HFF-Myc (cell line): ENCODE data around the gene PRSS8.
"Not testable (repeated sequence)": the region's sequence is repeated elsewhere in the genome, so short reads cannot be mapped to it uniquely, and the experiment has no call there.

Experiments
- DNase-seq: peaks from one replicate; pipeline ENCODE4 v3.0.0-alpha.2; 2011; ENCODE audit warnings: low read depth; ENCODE audit errors: extremely low read depth
- H3K4me3 ChIP-seq: replicated peaks from 2 replicates; pipeline ENCODE4 v1.5.1; 2011; ENCODE audit warnings: low read depth, mild to moderate bottlenecking, control low read depth, low read length
- TF ChIP-seq, protein P1 (sequence below): IDR thresholded peaks from 2 replicates; pipeline ENCODE4 v1.5.1; 2012; ENCODE audit warnings: mild to moderate bottlenecking, low read depth, low read length, control low read depth; ENCODE audit errors: missing control alignments

The PRSS8 gene

DNA sequence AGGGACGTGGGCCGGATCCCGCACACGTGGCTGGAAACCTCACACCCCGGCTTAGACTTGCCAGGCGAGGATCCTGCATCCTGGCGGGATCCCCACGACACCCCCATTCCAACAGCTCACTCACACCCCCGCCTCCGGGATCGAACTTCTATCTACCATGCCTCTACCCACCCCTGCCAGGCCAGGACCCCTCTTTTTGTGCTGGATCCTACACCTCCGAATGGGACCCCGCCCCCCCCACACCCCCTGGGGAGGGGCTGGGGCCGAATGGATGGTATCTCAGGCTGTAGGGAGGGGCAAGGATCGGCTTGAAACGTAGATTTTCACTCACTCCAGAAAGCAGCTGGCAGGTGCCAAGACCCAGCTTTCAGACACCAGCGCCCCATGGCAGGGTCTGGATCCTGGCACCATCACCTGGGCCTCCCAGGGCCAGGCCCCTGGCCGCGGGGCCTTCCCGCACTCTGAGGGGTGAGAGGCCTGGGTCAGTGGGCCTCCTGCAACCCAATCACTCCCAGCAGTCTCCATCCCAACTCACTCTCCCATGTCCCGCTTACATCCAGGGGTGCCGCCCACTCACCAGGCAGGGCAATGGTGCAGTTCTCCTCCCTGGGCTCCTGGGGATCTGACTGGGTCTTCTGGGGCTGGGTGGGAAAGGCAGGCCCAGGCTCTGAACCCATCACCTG lies 7.6 kb upstream of the PRSS8 start:
- TF ChIP-seq, protein P1, sequence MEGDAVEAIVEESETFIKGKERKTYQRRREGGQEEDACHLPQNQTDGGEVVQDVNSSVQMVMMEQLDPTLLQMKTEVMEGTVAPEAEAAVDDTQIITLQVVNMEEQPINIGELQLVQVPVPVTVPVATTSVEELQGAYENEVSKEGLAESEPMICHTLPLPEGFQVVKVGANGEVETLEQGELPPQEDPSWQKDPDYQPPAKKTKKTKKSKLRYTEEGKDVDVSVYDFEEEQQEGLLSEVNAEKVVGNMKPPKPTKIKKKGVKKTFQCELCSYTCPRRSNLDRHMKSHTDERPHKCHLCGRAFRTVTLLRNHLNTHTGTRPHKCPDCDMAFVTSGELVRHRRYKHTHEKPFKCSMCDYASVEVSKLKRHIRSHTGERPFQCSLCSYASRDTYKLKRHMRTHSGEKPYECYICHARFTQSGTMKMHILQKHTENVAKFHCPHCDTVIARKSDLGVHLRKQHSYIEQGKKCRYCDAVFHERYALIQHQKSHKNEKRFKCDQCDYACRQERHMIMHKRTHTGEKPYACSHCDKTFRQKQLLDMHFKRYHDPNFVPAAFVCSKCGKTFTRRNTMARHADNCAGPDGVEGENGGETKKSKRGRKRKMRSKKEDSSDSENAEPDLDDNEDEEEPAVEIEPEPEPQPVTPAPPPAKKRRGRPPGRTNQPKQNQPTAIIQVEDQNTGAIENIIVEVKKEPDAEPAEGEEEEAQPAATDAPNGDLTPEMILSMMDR: no peak
- DNase-seq: no peak
- peak overlapping the region; percentile 30 for H3K4me3 ChIP-seq

DNA sequence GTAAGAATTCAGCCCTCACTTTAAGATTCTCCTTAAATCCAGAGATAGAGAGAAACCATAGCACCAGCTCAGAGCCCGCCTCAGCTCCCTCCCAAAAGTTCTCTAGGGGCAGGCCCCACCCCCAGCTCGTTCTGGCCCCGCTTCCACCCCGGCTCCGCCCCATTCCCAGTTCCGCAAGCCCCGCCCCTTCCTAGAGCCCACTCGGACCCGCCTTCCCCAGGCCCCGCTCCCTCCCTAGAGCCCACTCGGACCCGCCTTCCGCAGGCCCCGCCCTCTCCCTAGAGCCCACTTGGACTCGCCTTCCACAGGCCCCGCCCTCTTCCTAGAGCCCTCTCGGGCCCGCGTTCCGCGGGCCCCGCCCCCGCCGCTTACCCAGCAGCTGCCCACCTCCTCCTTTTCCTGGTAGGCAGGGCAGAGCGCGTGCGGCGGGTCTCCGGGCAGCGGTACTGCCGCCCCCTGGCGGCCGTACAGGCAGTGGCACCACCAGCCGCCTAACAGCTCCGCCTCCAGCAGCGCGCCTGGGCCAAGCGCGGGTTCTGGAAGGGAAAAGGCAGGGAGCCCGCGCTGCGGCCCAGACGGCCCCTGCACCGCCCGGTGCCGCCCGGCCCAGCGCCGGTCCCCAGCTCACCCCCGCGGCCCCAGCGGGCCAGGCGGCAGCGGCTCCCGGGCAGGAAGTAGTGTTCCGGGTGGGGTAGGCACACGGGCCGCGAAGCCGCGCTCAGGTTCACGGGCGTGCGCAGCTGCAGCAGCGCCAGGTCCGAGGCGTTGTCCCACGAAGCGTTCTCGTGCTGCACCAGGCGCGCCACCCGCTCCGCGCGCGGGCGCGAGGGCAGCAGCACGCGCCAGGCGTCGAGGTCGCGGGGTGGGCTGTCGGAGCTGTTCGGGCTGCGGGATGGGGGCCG lies 6.8 kb upstream of the PRSS8 start:
- H3K4me3 ChIP-seq: peak overlapping the region; percentile 31
- peak; percentile 90 for DNase-seq
- TF ChIP-seq, protein P1: peak; percentile 89

DNA sequence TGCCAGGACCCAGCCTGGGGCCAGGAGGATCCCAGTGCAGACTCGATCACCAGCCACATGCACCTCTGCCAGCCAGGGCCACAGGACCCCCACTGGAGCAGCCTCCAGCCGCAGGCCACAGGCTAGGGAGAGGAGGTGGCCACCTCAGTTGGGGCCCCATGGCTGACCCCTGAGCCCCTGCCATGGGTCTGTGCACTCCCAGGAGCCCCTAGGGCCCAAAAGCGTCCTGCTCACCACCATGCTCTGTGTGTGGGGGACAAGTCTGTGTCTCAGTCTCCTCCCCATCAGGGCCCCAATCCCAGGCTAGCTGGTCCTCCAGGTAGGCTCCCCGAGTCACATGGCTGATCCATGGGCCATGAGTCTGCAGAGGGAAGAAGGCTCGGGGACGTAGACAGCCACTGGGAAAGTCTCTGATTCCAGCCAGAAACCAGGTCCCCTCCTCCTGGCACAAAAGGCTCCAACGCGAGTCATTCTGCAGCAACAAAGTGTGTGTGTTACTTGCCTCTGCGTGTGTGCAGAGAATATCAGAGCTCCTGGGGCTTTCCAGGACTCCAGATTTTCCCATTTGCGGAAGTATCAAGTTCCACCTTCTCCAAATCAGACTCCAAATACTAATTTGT lies 6.1 kb upstream of the PRSS8 start:
- DNase-seq: no peak
- TF ChIP-seq, protein P1: no peak
- peak overlapping the region; percentile 31 for H3K4me3 ChIP-seq

GRCh38 chr16:31141071-31141469 lies 5.5 kb upstream of the PRSS8 start:
- DNase-seq, H3K4me3 ChIP-seq: not testable (repeated sequence)

- no peak for DNase-seq
- TF ChIP-seq, protein P1: no peak
- H3K4me3 ChIP-seq: no peak overlapping the region
Observed at GRCh38 chr16:31138621-31139578, 3.4 kb upstream of the PRSS8 start.

DNA sequence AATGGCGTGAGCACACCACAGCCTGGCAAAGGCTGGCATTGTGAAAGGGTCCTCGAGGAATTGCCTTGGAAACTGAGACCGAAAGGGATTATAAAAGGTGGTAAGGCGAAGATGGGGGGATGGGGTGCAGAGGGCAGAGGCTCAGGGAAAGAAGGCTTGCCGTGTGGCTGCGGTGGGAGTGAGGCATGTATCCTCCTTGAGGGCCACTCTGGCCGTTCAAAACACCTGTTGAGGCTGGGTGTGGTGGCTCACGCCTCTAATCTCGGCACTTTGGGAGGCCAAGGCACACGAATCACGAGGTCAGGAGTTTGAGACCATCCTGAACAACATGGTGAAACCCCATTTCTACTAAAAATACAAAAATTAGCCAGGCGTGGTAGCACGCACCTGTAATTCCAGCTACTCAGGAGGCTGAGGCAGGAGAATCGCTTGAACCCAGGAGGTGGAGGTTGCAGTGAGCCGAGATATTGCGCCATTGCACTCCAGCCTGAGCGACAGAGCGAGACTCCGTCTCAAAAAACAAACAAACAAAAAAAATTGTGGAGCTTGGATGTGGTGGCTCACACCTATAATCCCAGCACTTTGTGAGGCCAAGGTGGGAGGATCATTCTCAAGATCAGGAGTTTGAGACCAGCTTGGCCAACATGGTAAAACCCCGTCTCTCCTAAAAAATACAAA lies 1.4 kb upstream of the PRSS8 start:
- not testable (repeated sequence) for H3K4me3 ChIP-seq, DNase-seq

DNA sequence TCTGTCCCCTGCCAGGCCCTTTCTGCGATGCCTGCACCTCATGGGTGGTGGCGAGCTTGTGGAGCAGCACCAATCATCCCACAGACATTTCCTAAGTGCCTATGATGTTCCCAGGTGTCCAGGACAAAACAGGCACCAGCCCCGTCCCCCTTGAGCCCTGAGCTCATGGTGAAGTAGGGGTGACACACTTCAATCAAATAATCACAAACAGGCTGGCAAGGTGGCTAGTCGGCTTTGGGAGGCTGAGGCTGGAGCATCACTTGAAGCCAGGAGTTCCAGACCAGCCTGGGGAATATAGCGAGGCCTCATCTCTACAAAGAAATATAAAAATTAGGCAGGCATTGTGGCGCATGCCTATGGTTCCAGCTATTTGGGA lies 748 bp upstream of the PRSS8 start:
- TF ChIP-seq, protein P1: no peak
- no peak overlapping the region for H3K4me3 ChIP-seq
- DNase-seq: no peak
